Activated naive CD4-positive, alpha-beta T cell treated with anti-CD3 and anti-CD28 coated beads, Interleukin-2, amount 50 U/mL, for 16 hours (primary cell): Measurements from ENCODE around the gene NRAP.

Source experiments
- DNase-seq: peaks from one replicate; pipeline ENCODE4 v3.0.0-alpha.2; 2020

NRAP gene

GRCh38 chr10:113639966-113640365 is 23.9 kb downstream of the NRAP start:
- no peak for DNase-seq

DNA sequence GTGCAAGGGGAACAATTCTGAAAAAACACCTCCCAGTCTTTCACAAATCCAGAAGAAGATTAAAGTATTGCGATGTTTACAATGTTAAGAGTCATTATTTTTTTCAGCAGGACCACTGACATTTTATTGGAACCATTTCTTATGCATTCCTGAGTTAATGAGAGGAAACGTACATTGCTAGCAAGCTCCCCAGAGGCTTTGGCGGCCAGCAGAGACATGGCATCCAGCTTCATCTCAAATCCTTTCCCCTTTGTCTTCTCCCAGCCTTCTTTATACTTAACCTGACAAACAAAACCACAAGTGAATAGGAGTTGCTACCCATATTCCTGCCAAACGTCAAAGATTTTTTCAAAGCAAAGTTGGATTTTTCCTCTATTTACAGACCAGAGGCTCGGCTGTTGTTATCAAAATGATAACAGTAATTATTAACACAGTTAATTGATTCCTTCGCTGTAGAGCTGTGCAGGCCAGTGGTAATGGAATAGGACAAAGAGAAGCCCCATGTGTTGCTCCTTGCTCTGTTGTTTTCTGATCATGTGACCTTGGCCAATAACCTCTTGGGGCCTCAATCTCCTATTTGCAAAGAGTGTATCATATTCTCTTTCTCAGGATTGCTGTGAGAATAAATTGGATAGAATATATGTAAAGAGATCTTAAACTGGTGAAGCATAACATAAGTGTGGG is 32.0 kb downstream of the NRAP start:
- no peak for DNase-seq

GRCh38 chr10:113630929-113631533 is 32.8 kb downstream of the NRAP start:
- DNase-seq = no peak

GRCh38 chr10:113628607-113629153 is 35.2 kb downstream of the NRAP start:
- no peak for DNase-seq

GRCh38 chr10:113627836-113628235 is 36.0 kb downstream of the NRAP start:
- no peak for DNase-seq

DNA sequence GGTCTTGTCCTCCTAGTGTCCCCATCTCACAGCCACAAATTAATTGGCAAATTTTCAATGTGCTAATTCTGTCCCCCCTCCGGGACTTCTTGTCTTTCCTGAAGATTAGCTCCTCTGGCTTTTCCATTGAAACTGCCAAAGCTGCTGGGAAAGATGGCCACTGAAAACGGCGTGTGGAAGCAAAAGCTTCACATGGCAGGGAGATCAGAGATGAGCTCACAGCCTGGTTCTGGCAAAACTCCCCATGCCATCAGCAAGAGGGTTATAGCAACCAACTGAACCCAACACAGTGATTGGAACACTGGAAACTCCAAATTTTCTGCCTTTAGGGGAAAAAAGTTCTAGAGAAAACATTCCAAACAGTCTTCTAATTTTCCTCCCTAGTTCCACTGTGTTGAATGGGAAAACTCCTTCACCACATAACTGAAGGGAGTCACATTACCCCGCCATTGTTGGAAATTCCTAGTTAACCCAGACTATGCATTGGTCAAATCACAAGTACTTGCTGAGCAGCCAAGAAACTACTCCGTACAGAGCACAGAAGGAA is 37.0 kb downstream of the NRAP start:
- no peak for DNase-seq

- no peak for DNase-seq
Measured at GRCh38 chr10:113625461-113626186, 38.2 kb downstream of the NRAP start.

- no peak for DNase-seq
Measured at GRCh38 chr10:113622831-113623230, 41.0 kb downstream of the NRAP start.

DNA sequence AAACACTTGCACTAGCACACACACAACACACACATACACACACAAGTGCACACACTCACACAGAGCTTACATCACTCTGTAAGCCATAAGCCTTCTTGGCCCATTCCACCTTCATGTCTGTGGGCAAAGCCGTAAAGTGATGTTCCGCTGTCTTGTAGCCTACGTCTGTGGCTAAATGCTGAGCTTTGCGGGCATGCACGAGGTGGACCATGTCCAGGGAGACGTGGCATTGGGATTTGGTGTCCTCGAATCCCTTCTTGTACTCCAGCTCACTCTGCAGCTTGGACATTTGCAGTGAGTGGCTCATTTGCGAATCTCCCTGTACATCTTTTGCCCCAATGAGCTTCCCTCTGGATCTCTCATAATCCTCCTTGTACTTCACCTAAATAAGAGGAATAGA is 42.0 kb downstream of the NRAP start:
- DNase-seq = no peak

GRCh38 chr10:113620936-113621335 is 42.9 kb downstream of the NRAP start:
- no peak for DNase-seq

DNA sequence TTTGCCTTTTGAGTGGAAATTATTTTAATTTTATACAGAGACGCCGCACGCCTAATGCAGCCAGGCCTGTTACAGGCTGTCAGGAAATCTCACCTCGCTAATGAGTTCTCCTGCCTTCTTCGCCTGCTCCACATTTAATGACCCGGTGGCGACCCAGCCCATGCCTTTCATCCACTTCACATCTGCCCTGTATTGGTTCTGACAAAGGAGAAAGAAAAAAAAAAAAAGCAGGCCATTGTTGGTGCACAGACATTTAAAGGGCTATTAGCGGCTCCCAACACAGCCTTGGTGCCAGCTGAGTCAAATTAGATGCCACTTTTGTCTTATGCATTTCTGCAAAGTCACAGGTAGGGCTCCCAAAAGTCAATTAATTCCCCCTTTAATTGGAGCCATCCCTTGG is 43.3 kb downstream of the NRAP start:
- no peak for DNase-seq

- DNase-seq = no peak
Measured at GRCh38 chr10:113619401-113619800, 44.4 kb downstream of the NRAP start.

DNA sequence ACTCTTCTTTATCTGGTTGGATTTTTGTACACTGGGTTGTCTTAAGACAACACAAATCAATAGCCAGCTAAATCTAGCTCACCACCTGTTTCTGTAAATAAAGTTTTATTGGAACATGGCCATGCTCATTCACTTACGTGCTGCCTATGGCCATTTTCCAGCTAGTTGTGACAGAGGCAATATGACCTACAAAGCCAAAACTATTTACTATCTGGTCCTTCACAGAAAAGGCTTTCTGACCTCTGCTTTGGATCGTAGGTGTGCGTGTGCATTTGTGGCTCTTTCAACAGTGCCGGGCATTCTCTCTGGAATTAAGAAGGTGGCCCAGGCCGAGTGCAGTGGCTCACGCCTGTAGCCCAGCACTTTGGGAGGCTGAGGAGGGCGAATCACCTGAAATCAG is 45.5 kb downstream of the NRAP start:
- no peak for DNase-seq

- no peak for DNase-seq
Measured at GRCh38 chr10:113617086-113617485, 46.8 kb downstream of the NRAP start.

- no peak for DNase-seq
Measured at GRCh38 chr10:113616244-113617074, 47.4 kb downstream of the NRAP start.

DNA sequence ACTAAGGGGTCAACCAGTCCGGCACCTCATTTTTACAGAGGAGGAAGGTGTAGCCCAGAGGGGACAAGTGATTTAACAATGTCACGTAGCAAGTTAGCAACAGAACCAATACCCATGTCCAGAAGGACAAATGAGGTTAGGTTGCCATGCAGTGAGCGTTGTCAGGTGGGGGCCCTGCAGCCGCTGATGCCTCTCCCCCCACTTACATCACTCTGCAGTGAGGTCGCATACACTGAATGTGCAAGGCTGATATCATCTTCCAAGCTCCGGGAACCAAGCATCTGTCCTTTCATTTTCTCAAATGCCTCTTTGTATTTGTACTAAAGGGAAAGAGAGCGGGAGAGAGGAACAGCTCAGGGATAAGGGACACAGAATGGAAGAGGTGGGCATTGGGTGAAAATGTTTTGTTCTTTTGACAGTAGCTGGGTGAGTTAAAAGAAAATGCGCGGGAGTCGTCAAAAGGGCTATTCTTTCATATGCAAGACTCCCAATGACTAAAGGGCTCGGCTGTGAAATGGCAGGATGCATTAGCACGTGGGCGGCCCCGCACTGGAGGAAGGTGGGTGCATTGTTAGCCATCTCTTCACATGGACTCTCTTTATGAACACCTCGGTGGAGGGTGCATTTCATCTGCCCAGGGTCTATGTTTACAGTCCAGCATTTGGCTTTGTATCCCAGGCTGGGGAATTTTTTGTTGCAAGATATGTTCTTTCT is 49.7 kb downstream of the NRAP start:
- DNase-seq = no peak

DNA sequence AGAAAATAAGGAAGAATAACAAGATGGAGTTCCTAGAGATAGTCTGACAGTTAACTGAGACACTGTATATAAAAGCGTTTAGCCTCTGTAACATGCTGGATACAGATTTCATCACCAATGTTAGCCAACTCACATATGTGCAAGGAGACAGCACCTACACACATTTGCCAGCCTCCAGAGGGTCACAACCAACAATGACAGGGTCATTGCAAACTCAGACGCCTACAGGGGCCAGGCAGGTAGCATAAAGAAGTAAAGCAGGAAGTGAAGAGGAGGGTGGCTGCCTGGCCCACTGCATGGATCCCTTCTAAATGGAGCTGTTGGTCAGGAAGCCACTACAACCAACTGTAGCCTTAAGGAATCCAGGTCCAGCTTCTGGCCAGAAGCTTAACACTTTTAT is 50.4 kb downstream of the NRAP start:
- DNase-seq = no peak

DNA sequence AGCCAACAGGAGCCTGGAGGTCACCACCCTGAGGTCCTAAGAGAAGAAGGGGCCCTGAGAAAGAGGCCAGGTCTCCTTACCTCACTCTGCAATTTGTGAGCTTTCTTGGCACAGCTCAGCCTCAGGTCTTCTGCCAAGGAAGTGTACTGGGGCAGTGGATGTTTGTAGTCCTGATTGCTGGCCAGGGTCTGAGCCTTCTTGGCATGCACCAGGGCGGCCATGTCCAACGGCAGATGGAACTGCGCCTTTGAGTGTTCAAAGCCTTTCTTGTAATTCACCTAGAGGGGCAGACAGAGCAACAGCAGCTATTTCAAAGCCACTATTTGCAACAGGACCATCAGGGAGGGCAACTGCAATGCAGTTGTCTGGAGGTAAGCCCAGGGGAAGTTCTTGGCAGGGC is 51.7 kb downstream of the NRAP start:
- DNase-seq = no peak

GRCh38 chr10:113610631-113611601 is 52.9 kb downstream of the NRAP start:
- DNase-seq = no peak

GRCh38 chr10:113609704-113610108 is 54.1 kb downstream of the NRAP start:
- no peak for DNase-seq
